Stimulated activated CD4-positive, alpha-beta T cell treated with anti-CD3 and anti-CD28 coated beads, Interleukin-4, amount 100 ng/mL, for 4 hours (primary cell): ENCODE measurements around the gene BRF1.
"Not testable (repeated sequence)": the region's sequence is repeated elsewhere in the genome, so short reads cannot be mapped to it uniquely, and the experiment has no call there.

Experiments used
- DNase-seq, 2 experiments: peaks; one replicate each; pipeline ENCODE4 v3.0.0-alpha.2; 2020

BRF1 gene

GRCh38 chr14:105287249-105288102 lies 13.3 kb downstream of the BRF1 start:
- DNase-seq, result no peak

DNA sequence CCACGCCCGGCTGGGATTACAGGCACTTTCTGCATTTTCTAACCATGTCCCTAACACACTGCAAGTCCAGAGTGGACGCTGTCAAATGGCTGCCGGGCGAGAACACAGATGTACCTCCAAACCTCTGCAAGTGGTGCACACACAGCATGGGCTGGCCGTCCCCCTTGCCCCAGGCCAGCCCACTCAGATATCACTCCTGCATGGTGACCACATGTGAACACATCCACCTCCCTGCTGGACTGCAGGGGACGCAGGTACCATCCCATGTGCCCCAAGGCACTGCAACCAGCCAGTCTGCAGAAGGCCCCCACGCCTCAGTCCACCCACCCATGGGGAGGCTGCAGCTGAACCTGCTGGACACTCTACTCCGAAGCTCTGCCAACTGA lies 14.0 kb downstream of the BRF1 start:
- no peak for DNase-seq

DNA sequence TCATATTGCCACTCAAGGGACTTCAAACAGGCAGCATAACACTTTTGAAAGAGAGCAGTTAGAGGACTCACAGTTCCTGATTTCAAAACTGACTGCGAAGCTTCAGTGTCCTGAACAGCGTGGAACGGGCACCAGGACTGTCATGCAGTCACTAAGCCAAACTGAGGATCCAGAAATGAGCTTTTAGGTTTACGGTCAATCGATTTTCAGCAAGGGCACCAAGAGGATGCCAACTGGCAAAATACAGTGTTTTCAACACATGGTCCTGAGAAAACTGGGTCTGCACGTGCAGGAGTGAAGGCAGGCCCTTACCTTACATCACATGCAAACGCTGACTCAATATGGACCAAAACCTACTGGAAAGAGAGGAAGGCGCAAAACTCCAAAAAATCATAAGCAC lies 15.6 kb downstream of the BRF1 start:
- DNase-seq, result no peak

DNA sequence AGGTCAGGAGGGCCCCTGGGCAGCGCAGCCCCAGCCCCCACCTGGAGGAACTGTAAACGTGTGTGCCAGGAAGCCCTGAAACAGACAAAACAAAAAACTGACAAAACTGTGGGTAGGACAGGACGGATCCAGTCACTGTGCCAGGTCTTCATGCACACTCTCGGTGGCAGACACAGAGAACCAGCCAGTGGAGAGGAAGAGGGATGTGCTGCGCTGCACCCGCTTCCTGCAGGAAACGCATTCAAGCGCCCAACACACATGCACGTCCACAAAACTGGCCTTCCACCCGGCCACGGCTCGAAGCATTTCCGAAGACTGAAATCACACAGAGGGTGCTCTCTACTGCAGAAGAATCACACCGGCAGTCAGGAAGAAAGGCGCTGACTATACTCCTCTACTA lies 16.9 kb downstream of the BRF1 start:
- DNase-seq, result no peak

DNA sequence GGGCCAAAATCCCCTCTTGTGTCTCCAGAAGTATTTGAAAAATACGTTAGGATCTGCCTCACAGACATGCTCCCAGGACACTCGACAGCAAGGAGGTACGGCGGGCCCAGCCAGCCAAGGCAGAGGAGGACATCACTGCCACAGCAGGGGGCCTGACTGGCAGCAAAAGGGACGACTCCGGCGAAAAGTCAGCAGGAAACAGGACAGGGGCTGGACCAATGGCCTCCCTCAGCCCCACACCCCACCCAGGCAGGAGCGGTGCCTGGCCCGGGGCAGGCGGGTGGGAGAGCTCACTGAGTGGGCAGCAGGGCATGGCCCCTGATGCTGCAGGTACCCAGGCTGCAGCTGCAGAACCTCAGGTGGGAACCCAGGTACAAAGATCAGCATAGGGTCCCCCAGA lies 17.8 kb downstream of the BRF1 start:
- no peak for DNase-seq

GRCh38 chr14:105282098-105282725 lies 18.6 kb downstream of the BRF1 start:
- DNase-seq, result no peak

DNA sequence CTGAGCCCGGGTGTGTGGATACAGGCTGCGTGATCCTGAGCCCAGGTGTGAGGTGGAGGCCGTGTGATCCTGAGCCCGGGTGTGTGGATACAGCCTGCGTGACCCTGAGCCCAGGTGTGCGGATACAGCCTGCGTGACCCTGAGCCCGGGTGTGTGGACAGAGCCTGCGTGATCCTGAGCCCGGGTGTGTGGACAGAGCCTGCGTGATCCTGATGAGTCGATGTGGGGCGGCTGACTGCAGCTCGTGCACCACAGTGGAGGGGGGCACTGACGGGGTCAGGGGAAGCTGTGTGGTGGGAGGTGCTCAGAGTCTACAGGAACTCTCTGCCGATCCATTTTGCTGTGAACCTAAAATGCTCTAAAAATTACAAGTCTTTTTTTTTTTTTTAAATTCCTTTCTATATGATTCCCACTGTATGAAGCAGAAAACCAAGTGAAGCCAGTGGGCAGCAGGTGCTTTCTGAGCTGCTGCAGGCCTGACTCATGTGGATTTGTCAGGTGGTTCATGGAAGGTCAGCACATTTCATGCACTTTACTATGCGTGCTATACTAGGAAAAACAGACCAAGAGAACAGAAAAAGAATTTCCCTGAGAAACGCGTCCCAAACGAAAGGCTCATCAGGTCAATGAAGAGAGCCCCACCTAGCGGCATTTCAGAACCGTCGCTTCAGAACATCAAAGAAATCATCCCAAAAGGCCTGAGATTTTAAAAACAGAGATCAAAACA lies 19.3 kb downstream of the BRF1 start:
- DNase-seq, result peak in 1 of 2 experiments; percentile 16

DNA sequence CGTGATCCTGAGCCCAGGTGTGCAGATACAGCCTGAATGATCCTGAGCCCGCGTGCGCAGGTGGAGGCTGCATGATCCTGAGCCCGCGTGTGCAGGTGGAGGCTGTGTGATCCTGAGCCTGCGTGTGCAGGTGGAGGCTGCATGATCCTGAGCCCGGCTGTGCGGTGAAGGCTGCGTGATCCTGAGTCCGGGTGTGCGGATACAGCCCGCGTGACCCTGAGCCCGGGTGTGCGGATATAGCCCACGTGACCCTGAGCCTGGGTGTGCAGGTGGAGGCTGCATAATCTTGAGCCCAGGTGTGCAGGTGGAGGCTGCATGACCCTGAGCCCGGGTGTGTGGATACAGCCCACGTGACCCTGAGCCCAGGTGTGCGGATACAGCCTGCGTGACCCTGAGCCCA lies 20.3 kb downstream of the BRF1 start:
- DNase-seq, result no peak

- no peak for DNase-seq
Observed at GRCh38 chr14:105279642-105280361, 21.0 kb downstream of the BRF1 start.

GRCh38 chr14:105277448-105277847 lies 23.4 kb downstream of the BRF1 start:
- not testable (repeated sequence) for DNase-seq

DNA sequence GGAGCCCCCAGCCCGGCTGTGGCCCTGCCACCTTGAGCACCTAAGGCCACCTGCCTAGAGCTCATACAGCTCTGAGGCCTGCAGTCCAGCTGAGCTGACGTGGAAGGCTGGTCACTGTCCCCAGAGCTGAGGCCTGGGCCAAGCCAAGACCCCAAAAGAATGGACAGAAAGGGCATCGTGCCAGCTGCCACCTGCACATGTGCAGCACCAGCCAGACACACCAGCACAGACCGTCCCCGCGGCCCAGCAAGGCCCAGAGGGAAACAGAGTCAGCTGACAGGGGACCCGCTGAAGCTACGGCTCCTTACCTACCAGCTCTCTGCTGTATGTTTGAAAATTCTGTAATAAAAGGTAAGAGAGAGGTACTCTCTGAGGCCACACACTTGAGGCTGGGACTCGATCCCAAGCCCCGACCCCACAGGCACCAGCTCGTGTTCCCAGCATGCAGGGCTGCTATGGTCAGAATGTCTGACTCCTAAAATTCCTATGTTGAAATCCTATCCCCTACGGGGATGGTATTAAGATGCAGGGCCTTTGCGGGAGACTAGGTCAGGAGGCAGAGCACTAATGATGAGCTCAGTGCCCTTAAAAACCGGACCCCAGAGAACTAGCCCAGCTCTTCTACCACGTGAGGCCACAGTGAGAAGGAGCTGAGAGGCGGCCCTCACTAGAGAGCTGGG lies 25.4 kb downstream of the BRF1 start:
- DNase-seq, result no peak

DNA sequence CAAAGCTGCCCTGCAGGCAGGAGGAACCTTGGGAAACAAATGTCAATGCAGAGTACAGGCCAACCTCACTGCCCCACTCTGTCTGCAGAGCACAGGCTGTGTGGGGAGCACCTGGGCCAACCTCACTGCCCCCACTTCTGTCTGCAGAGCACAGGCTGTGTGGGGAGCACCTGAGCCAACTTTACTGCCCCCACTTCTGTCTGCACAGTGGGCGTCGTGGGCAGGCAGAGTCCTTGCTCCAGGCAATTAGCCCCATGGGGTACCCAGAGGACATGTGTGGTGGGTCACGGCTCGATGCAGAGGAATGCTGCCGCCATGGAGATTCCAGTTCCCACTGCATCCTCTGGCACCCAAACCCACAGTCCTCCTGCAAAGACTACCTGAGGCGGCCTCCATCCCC lies 26.2 kb downstream of the BRF1 start:
- DNase-seq, result no peak

DNA sequence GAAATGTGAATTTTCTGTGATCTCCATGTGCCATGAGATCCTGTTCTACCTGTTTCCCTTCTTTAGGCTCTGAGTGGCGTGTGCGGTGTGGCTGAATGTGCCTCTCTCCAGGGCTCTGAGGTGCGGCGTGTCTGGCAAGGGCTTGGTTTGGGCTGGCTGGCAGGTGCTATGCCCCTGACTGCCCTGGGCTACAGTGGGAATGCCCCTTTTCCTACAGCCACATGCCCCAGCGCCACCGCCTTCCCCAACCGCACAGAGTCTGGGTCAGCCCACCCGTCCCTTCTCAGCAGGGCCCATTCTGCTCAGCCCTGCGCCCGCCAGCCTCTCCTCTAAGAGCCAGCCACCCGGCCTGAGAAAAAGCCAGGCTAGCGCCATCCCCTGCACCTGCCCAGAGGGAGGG lies 27.7 kb downstream of the BRF1 start:
- DNase-seq, result no peak

DNA sequence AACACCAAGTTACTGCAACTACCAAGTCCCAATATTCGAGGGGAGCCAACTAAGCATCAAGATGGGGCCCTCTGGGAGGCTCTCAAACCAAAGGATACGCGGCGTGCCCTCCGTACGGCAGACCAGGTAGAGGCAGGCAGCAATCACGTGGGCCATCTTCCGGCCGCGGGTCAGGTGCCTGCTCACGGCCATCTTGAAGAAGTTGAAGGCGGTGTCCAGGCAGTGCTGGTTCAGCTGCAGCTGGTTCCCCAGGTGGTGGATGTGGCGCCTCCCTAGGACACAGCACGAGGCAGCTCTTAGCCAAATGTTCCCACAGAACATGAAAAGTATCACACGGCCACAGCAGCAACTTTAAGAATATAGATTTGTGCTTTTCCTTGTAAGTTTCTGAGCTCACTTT lies 28.2 kb downstream of the BRF1 start:
- no peak for DNase-seq

- DNase-seq, result no peak
Observed at GRCh38 chr14:105271224-105271890, 29.4 kb downstream of the BRF1 start.

DNA sequence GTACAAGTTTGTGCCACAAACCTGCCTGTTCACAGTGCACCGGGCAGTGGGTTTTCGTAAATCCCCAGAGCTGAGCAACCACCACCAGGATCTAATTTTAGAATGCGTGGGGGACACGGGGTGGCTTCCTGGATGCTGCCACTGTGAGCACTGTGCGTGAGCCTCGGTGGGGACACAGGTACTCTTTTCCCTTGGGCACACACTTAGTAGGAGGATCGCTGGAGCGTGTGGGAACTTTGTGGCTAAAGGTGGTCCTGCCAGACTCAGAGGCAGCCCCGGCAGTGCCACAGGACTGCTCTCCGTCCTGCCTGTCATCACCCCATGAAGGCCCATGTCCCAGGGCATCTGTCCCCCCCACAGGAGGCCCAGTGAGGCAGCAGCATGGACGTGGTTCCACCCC lies 31.4 kb downstream of the BRF1 start:
- no peak for DNase-seq

GRCh38 chr14:105268736-105269354 lies 32.0 kb downstream of the BRF1 start:
- no peak for DNase-seq

DNA sequence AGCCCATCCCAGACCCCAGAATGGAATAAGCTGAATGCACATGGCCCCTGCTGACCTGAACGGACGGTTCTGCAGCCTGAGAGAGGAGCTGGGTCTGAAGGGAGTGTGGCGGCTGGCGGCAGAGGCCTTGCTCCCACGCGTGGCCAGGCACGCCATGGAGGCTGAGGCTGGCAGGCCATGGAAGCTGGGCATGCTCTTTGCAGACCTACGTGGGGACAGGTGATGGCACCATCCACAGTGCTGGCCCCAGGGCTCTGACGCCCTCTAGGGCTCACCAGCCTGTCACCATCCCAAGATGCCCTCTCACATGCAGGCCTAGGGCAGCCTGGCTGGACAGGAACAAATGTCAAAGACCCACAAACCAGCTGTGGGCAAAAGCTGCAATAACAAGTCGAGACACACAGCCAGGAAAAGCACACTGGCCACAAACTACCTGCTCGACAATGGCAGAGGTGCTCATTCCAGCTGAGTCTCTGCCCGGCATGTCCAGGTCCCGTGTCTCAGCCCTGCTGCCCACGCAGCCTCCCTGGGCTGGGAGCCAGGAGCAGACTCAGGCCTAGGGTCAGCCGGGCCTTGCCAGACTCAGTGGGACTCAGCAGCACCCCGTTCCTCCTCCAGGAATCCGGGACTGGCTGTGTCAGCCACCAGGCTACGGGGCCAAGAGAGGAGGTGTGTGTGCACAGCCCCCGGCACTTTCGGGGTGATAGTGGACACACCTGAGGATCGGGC lies 32.8 kb downstream of the BRF1 start:
- DNase-seq, result no peak

DNA sequence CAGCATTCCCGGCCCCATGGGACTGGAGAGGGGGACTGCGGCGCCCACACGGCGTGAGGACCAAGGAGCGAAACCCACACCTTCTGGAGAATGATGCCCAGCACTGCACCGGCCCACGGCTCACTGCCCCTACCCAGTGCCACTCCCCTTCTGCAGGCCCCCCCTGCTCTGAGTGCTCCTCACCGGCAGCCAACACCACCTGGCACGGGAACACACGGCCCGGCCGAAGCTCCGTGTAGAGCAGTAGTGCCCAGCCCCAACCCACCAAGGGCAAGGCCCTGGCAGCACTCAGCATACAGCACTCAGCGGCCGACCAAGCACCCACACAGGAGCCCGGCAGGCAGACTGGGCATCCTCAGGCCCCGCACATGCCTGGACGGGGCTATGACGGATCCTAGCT lies 39.0 kb downstream of the BRF1 start:
- DNase-seq, result no peak

DNA sequence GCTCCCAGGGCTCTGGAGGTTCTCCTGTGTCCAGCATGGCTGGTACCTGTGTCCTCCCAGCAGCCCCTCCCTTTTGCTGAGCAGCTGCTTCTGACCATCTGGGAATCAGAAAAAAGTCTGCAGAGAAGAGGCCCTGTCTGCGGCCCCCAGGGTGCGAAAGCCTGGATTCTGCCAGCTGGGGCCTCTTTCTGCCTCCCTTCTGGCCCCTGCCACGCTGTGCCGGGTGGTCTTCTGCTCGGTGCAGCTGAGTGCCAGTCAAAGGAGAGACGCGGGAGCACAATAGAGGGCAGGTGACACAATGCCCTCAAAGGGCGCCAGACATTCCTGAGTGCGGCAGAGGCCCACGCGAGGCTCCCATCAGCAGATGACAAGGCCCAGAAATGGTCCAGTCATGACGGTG lies 39.8 kb downstream of the BRF1 start:
- no peak for DNase-seq

DNA sequence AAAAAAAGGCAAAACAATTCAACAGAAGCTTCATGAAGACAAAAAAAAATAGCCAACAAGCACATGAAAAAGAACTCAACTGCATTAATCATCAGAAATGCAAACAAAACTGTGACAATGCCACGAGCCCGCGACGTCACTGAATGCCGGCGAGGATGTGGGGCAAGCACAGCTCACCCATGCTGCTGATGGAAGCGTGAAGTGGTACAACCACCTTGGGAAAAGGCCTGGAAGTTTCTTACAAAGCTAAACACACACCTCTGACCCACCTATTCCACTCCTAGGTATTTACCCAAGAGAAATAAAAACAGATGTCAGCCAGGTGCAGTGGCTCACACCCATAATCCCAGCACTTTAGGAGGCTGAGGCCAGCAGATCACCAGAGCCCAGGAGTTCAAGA lies 42.0 kb downstream of the BRF1 start:
- DNase-seq, result no peak
